Stimulated activated memory B cell treated with anti-CD40 and anti-IgM and Interleukin-4, amounts not matched to agents 10 μg/mL and 1 μg/mL and 100 μg/mL, for 72 hours (primary cell): Measurements from ENCODE around the gene NEDD4L.

Experiments used
- ATAC-seq: fragments of 150-1000 bp; cut with Tn5 transposase; 2 replicates; pipeline ENCODE4 v1.10.0; 2021
- H3K27ac Mint-ChIP-seq: one replicate; pipeline ENCODE4 v1.8.0; 2022; ENCODE audit warnings: mild to moderate bottlenecking, mixed read lengths
- H3K27me3 Mint-ChIP-seq: one replicate; pipeline ENCODE4 v1.8.0; 2022; ENCODE audit warnings: mixed read lengths
- H3K36me3 Mint-ChIP-seq: one replicate; pipeline ENCODE4 v1.8.0; 2022; ENCODE audit warnings: mixed read lengths
- H3K4me1 Mint-ChIP-seq: one replicate; pipeline ENCODE4 v1.8.0; 2022; ENCODE audit warnings: mixed read lengths
- H3K4me3 Mint-ChIP-seq: one replicate; pipeline ENCODE4 v1.8.0; 2022; ENCODE audit warnings: mild to moderate bottlenecking, moderate library complexity, mixed read lengths
- H3K9me3 Mint-ChIP-seq: one replicate; pipeline ENCODE4 v1.8.0; 2022; ENCODE audit warnings: mixed read lengths

NEDD4L gene

GRCh38 chr18:58174285-58174684, 130.3 kb downstream of the NEDD4L start:
- no peak overlapping the region for H3K27ac Mint-ChIP-seq
- H3K36me3 Mint-ChIP-seq, result peaks cover 9% of the 10 kb centered on the region
- peaks cover 16% of the 10 kb centered on the region for H3K4me1 Mint-ChIP-seq
- H3K4me3 Mint-ChIP-seq, result no peak overlapping the region
- no peaks in the 10 kb centered on the region for H3K27me3 Mint-ChIP-seq
- ATAC-seq, result no peak
- no peaks in the 10 kb centered on the region for H3K9me3 Mint-ChIP-seq

DNA sequence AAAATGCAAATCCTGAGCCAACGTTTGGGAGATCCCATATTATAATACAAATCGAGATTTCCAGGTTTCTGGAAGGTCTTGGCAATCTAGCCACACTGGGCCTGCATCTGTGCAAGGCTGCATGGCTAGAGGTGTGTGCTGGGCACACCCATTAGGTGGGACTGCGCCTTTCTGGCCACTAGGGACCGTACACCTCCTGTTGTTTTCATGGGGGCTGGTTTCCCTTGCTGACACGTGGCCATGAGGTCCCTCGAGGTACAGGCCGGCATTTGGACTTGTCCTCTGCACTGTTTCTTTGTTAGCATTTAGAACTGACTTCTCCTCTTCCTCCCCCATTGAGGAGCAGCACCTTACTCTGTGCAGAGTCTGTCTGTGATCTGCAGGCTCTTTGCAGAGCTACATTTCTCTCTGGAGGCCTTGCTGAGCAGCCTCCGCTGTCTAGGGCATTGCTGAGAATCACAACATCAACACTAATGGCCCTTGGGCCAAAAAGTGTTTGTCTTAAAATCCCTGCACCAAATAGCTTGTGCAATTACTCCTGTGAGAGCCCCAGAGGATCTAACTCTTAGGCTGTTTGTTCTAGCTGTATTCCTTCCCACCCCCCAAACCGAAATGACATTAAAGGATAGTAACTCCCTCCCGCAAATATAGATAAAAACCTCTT, 131.2 kb downstream of the NEDD4L start:
- Mint-ChIP-seq H3K4me3 (no peak overlapping the region), H3K27ac (no peak overlapping the region), H3K27me3 (no peaks in the 10 kb centered on the region), H3K9me3 (no peaks in the 10 kb centered on the region), H3K36me3 (peaks cover 9% of the 10 kb centered on the region), H3K4me1 (peaks cover 10% of the 10 kb centered on the region)
- ATAC-seq, result peak; percentile 63

GRCh38 chr18:58175786-58176176, 131.8 kb downstream of the NEDD4L start:
- H3K9me3 Mint-ChIP-seq, result no peaks in the 10 kb centered on the region
- peaks cover 9% of the 10 kb centered on the region for H3K36me3 Mint-ChIP-seq
- H3K4me1 Mint-ChIP-seq, result peaks cover 10% of the 10 kb centered on the region
- peak overlapping the region; percentile 12 for H3K27ac Mint-ChIP-seq
- ATAC-seq, result no peak
- H3K4me3 Mint-ChIP-seq, result no peak overlapping the region
- no peaks in the 10 kb centered on the region for H3K27me3 Mint-ChIP-seq

- no peak for ATAC-seq
- Mint-ChIP-seq H3K4me3 (no peak overlapping the region), H3K4me1 (peaks cover 10% of the 10 kb centered on the region), H3K27me3 (no peaks in the 10 kb centered on the region), H3K9me3 (no peaks in the 10 kb centered on the region), H3K36me3 (no peaks in the 10 kb centered on the region), H3K27ac (no peak overlapping the region)
These were observed 133.1 kb downstream of the NEDD4L start for GRCh38 chr18:58177004-58177717.

DNA sequence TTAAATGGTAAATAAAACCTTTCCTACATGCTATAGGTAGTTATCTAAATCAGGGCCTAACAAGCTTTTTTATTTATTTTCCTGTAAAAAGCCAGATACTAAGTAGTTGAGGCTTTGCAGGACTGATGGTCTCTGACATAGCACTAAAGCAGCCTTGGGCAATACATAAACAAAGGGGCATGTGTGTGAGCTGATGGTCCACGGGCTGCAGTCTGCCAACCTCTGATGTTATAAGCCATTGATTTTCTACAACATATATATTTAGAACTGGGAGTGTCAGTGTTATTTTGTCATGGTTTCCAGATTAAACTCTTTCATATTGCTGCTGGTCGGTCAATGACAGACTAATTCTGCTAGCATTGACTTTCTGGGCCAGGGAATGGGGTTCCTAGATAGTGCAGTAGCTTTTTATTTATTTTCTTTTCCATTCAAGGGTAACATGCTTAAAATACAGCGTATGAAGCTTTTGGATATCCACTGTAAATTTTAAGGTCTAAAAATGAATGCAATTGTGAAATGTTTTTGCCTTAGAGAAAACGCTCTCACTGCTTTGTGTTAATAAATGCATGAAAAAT, 134.0 kb downstream of the NEDD4L start:
- no peak overlapping the region for H3K27ac Mint-ChIP-seq
- no peaks in the 10 kb centered on the region for H3K27me3 Mint-ChIP-seq
- no peaks in the 10 kb centered on the region for H3K9me3 Mint-ChIP-seq
- no peak overlapping the region for H3K4me3 Mint-ChIP-seq
- no peak for ATAC-seq
- H3K36me3 Mint-ChIP-seq, result no peaks in the 10 kb centered on the region
- H3K4me1 Mint-ChIP-seq, result peaks cover 10% of the 10 kb centered on the region

GRCh38 chr18:58178511-58178910, 134.5 kb downstream of the NEDD4L start:
- H3K4me3 Mint-ChIP-seq, result no peak overlapping the region
- no peaks in the 10 kb centered on the region for H3K27me3 Mint-ChIP-seq
- no peaks in the 10 kb centered on the region for H3K9me3 Mint-ChIP-seq
- no peak for ATAC-seq
- H3K36me3 Mint-ChIP-seq, result no peaks in the 10 kb centered on the region
- H3K4me1 Mint-ChIP-seq, result peaks cover 10% of the 10 kb centered on the region
- no peak overlapping the region for H3K27ac Mint-ChIP-seq

GRCh38 chr18:58180172-58180571, 136.1 kb downstream of the NEDD4L start:
- H3K36me3 Mint-ChIP-seq, result no peaks in the 10 kb centered on the region
- H3K9me3 Mint-ChIP-seq, result no peaks in the 10 kb centered on the region
- H3K27ac Mint-ChIP-seq, result peak overlapping the region; percentile 17
- H3K4me1 Mint-ChIP-seq, result peaks cover 9% of the 10 kb centered on the region
- H3K27me3 Mint-ChIP-seq, result no peaks in the 10 kb centered on the region
- no peak for ATAC-seq
- no peak overlapping the region for H3K4me3 Mint-ChIP-seq

- Mint-ChIP-seq H3K27ac (peak overlapping the region; percentile 17), H3K4me1 (peaks cover 2% of the 10 kb centered on the region), H3K4me3 (no peak overlapping the region), H3K27me3 (no peaks in the 10 kb centered on the region), H3K36me3 (no peaks in the 10 kb centered on the region), H3K9me3 (no peaks in the 10 kb centered on the region)
- ATAC-seq, result peak; percentile 67
These were observed 136.8 kb downstream of the NEDD4L start for GRCh38 chr18:58180738-58181353.

DNA sequence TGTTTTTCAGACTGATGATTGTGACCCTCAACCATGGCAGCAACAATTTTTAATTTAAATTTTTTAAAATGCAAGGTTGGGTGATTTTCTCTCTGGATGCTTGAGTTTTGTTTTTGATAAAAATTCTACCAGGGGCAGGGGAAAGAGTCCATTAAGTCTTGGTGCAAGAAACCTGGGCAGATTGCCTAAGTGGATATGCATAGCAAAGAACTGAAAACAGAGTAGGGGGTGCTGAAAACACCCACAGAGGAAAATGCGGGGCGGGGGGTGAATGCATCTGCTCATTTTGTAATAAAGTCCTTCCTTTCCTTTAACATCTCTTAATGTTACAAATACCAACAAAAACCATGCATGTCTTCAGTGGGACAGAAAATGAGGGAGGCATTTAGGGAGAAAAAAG, 138.0 kb downstream of the NEDD4L start:
- H3K9me3 Mint-ChIP-seq, result no peaks in the 10 kb centered on the region
- H3K4me3 Mint-ChIP-seq, result no peak overlapping the region
- no peak overlapping the region for H3K27ac Mint-ChIP-seq
- no peak for ATAC-seq
- no peaks in the 10 kb centered on the region for H3K27me3 Mint-ChIP-seq
- no peaks in the 10 kb centered on the region for H3K4me1 Mint-ChIP-seq
- no peaks in the 10 kb centered on the region for H3K36me3 Mint-ChIP-seq

DNA sequence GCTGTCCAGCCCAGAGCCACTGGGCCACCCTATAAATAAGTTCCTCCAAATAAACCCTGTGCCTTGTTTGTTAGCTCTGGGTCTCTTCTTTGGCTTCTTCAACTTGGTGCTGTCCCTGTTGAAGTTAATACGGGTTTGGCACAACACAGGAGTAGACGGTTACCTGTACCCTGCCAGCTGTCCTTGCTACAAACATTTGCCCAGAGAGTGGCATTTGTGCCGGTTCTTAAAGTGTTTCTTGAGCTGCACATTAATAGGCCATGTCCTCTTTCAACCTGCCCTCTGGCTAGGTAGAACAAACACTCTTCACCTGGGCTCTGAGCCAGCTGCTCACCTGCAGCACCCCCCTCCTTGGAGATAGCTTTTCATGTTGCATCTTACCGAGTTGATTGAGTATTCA, 139.2 kb downstream of the NEDD4L start:
- Mint-ChIP-seq H3K9me3 (no peaks in the 10 kb centered on the region), H3K4me3 (no peak overlapping the region), H3K36me3 (no peaks in the 10 kb centered on the region), H3K4me1 (no peaks in the 10 kb centered on the region), H3K27me3 (no peaks in the 10 kb centered on the region), H3K27ac (no peak overlapping the region)
- ATAC-seq, result no peak

GRCh38 chr18:58186258-58186948, 142.4 kb downstream of the NEDD4L start:
- no peak overlapping the region for H3K27ac Mint-ChIP-seq
- no peaks in the 10 kb centered on the region for H3K9me3 Mint-ChIP-seq
- H3K36me3 Mint-ChIP-seq, result no peaks in the 10 kb centered on the region
- no peak overlapping the region for H3K4me3 Mint-ChIP-seq
- no peaks in the 10 kb centered on the region for H3K4me1 Mint-ChIP-seq
- no peak for ATAC-seq
- H3K27me3 Mint-ChIP-seq, result no peaks in the 10 kb centered on the region

DNA sequence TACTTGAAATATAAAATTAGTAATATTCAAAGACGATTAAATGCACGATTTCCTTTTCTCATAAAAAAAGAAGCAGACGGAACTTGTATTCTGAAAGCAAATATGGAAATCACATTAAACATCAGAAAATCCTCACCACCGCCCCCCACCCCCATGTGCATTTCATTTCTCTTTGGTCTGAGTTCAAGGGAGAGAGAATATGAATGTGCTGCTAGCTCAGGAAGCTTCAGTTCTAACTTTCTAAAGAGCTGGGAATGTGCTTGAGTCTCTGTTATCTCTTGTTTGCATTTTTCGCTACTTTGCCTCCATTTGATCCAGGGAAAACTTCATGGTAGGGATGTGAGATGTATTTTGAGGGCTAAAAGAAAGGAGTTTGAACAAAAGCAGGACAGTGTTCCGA, 143.6 kb downstream of the NEDD4L start:
- H3K9me3 Mint-ChIP-seq, result no peaks in the 10 kb centered on the region
- H3K27me3 Mint-ChIP-seq, result no peaks in the 10 kb centered on the region
- no peak for ATAC-seq
- no peak overlapping the region for H3K4me3 Mint-ChIP-seq
- no peak overlapping the region for H3K27ac Mint-ChIP-seq
- H3K36me3 Mint-ChIP-seq, result no peaks in the 10 kb centered on the region
- H3K4me1 Mint-ChIP-seq, result no peaks in the 10 kb centered on the region

GRCh38 chr18:58188996-58189395, 145.0 kb downstream of the NEDD4L start:
- ATAC-seq, result no peak

GRCh38 chr18:58190842-58191530, 147.0 kb downstream of the NEDD4L start:
- Mint-ChIP-seq H3K9me3 (no peaks in the 10 kb centered on the region), H3K36me3 (no peaks in the 10 kb centered on the region), H3K27me3 (no peaks in the 10 kb centered on the region), H3K27ac (no peak overlapping the region), H3K4me3 (no peak overlapping the region), H3K4me1 (peaks cover 18% of the 10 kb centered on the region)
- ATAC-seq, result no peak

More at GRCh38 chr18:58188996-58189395, 145.0 kb downstream of the NEDD4L start:
- Mint-ChIP-seq H3K4me3 (no peak overlapping the region), H3K9me3 (no peaks in the 10 kb centered on the region), H3K4me1 (no peaks in the 10 kb centered on the region), H3K27me3 (no peaks in the 10 kb centered on the region), H3K36me3 (no peaks in the 10 kb centered on the region), H3K27ac (no peak overlapping the region)

- H3K4me1 Mint-ChIP-seq, result peaks cover 24% of the 10 kb centered on the region
- H3K36me3 Mint-ChIP-seq, result no peaks in the 10 kb centered on the region
- no peak for ATAC-seq
- H3K4me3 Mint-ChIP-seq, result no peak overlapping the region
- H3K9me3 Mint-ChIP-seq, result no peaks in the 10 kb centered on the region
- H3K27ac Mint-ChIP-seq, result no peak overlapping the region
- H3K27me3 Mint-ChIP-seq, result no peaks in the 10 kb centered on the region
These were observed 147.6 kb downstream of the NEDD4L start for GRCh38 chr18:58191626-58192025.
